GM19035 (cell line): ENCODE data around the gene DBN1.

ENCODE experiments used
- ATAC-seq: cut with Tn5 transposase; IDR thresholded peaks from one replicate; pipeline ENCODE4 v1.9.1; 2021; ENCODE audit not compliant: unreplicated experiment

The DBN1 gene

GRCh38 chr5:177505075-177505474, 31.6 kb upstream of the DBN1 start:
- no peak for ATAC-seq

GRCh38 chr5:177504086-177505056, 30.9 kb upstream of the DBN1 start:
- no peak for ATAC-seq

- ATAC-seq, result no peak
Measured at GRCh38 chr5:177503351-177504085, 30.1 kb upstream of the DBN1 start.

GRCh38 chr5:177502886-177503285, 29.5 kb upstream of the DBN1 start:
- no peak for ATAC-seq

GRCh38 chr5:177501874-177502678, 28.6 kb upstream of the DBN1 start:
- ATAC-seq, result no peak

- ATAC-seq, result no peak
Measured at GRCh38 chr5:177500685-177501522, 27.5 kb upstream of the DBN1 start.

GRCh38 chr5:177499842-177500241, 26.4 kb upstream of the DBN1 start:
- ATAC-seq, result no peak

- peak; percentile 3 for ATAC-seq
Measured at GRCh38 chr5:177498013-177498787, 24.8 kb upstream of the DBN1 start.

GRCh38 chr5:177497292-177498012, 24.0 kb upstream of the DBN1 start, which contains the start of gene PDLIM7:
TSS of gene PDLIM7 (minus strand) at chr5:177497604. CDS start at chr5:177496512, 1,092 bp downstream.
- peak; percentile 79 for ATAC-seq

- ATAC-seq, result no peak
Measured at GRCh38 chr5:177496727-177497291, 23.4 kb upstream of the DBN1 start.

GRCh38 chr5:177496070-177496726, 22.8 kb upstream of the DBN1 start:
- no peak for ATAC-seq

- ATAC-seq, result no peak
Measured at GRCh38 chr5:177495243-177496060, 22.0 kb upstream of the DBN1 start.

- no peak for ATAC-seq
Measured at GRCh38 chr5:177494346-177495195, 21.1 kb upstream of the DBN1 start.

GRCh38 chr5:177493795-177494345, 20.4 kb upstream of the DBN1 start:
- no peak for ATAC-seq

- ATAC-seq, result no peak
Measured at GRCh38 chr5:177492841-177493240, 19.4 kb upstream of the DBN1 start.
